DND-41 (cell line): Measurements from ENCODE around the gene DOK6.

Source experiments
- ATAC-seq: fragments of 200-7000 bp; cut with Tn5 transposase; 3 replicates; pipeline ENCODE4 v1.9.1; 2021; ENCODE audit warnings: low read depth; ENCODE audit not compliant: insufficient read depth
- DNase-seq: peaks from one replicate; pipeline ENCODE4 v3.0.0-alpha.2; 2020
- H2AFZ ChIP-seq: 2 replicates; pipeline ENCODE4 v1.6.0; 2012; ENCODE audit warnings: low read depth, low read length
- H3K27ac ChIP-seq: 2 replicates; pipeline ENCODE4 v1.5.1; 2012; ENCODE audit warnings: low read length, inconsistent platforms
- H3K27me3 ChIP-seq: fragments of 200-600 bp; sonication (generic); 2 replicates; pipeline ENCODE4 v1.6.0; 2012; ENCODE audit warnings: low read length, mild to moderate bottlenecking, inconsistent platforms; ENCODE audit not compliant: insufficient read depth, poor library complexity
- H3K36me3 ChIP-seq: 2 replicates; pipeline ENCODE4 v1.5.1; 2012; ENCODE audit warnings: low read length, inconsistent platforms; ENCODE audit not compliant: insufficient read depth
- H3K4me1 ChIP-seq: 2 replicates; pipeline ENCODE4 v1.5.1; 2012; ENCODE audit warnings: mild to moderate bottlenecking, low read length; ENCODE audit not compliant: insufficient read depth
- H3K4me2 ChIP-seq: 2 replicates; pipeline ENCODE4 v1.6.0; 2012; ENCODE audit warnings: mild to moderate bottlenecking, moderate library complexity, low read length, inconsistent platforms; ENCODE audit not compliant: insufficient read depth
- H3K4me3 ChIP-seq, 2 experiments: fragments of 200-600 bp in 1 of 2; shearing (Covaris generic) in 1 of 2; 2 replicates each; pipeline ENCODE4 v1.5.1; 2012 to 2016; ENCODE audit warnings: inconsistent platforms in 2 of 2, low read length in 2 of 2, mild to moderate bottlenecking in 2 of 2, low read depth in 1 of 2, moderate library complexity in 1 of 2
- H3K79me2 ChIP-seq: 2 replicates; pipeline ENCODE4 v1.6.0; 2012; ENCODE audit warnings: low read length, inconsistent platforms; ENCODE audit not compliant: insufficient read depth
- H3K9ac ChIP-seq: 2 replicates; pipeline ENCODE4 v1.6.0; 2012; ENCODE audit warnings: low read depth, mild to moderate bottlenecking, inconsistent platforms, low read length, moderate library complexity
- H3K9me3 ChIP-seq: 2 replicates; pipeline ENCODE4 v1.5.1; 2012; ENCODE audit warnings: low read length, moderate library complexity, mild to moderate bottlenecking, inconsistent platforms; ENCODE audit not compliant: insufficient read depth, severe bottlenecking
- H4K20me1 ChIP-seq: 2 replicates; pipeline ENCODE4 v1.6.0; 2012; ENCODE audit warnings: low read length; ENCODE audit not compliant: insufficient read depth
- EZH2 ChIP-seq: IDR thresholded peaks from 3 replicates; pipeline ENCODE4 v1.6.1; 2012; ENCODE audit warnings: borderline replicate concordance, low read depth, mild to moderate bottlenecking, moderate library complexity, low read length, inconsistent platforms; ENCODE audit not compliant: severe bottlenecking
- TF ChIP-seq, protein P1 (sequence below): IDR thresholded peaks from 2 replicates; pipeline ENCODE4 v1.5.1; 2012; ENCODE audit warnings: borderline replicate concordance, low read length, moderate library complexity, mild to moderate bottlenecking; ENCODE audit not compliant: poor library complexity, severe bottlenecking; ENCODE audit errors: extremely low read depth

The DOK6 gene

GRCh38 chr18:69737851-69738250, 337.2 kb downstream of the DOK6 start:
- DNase-seq (no peak), ATAC-seq (no peak)
- Histone ChIP-seq H2AFZ (no peak overlapping the region), H3K79me2 (no peaks in the 10 kb centered on the region), H3K27me3 (no peaks in the 10 kb centered on the region), H4K20me1 (no peaks in the 10 kb centered on the region), H3K4me3 (no peak overlapping the region), H3K9me3 (no peaks in the 10 kb centered on the region), H3K36me3 (no peaks in the 10 kb centered on the region), H3K9ac (no peak overlapping the region), H3K4me1 (no peaks in the 10 kb centered on the region), H3K4me2 (no peak overlapping the region), H3K27ac (no peak overlapping the region)
- TF ChIP-seq EZH2, result no peak
- TF ChIP-seq, protein P1, sequence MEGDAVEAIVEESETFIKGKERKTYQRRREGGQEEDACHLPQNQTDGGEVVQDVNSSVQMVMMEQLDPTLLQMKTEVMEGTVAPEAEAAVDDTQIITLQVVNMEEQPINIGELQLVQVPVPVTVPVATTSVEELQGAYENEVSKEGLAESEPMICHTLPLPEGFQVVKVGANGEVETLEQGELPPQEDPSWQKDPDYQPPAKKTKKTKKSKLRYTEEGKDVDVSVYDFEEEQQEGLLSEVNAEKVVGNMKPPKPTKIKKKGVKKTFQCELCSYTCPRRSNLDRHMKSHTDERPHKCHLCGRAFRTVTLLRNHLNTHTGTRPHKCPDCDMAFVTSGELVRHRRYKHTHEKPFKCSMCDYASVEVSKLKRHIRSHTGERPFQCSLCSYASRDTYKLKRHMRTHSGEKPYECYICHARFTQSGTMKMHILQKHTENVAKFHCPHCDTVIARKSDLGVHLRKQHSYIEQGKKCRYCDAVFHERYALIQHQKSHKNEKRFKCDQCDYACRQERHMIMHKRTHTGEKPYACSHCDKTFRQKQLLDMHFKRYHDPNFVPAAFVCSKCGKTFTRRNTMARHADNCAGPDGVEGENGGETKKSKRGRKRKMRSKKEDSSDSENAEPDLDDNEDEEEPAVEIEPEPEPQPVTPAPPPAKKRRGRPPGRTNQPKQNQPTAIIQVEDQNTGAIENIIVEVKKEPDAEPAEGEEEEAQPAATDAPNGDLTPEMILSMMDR, result no peak

DNA sequence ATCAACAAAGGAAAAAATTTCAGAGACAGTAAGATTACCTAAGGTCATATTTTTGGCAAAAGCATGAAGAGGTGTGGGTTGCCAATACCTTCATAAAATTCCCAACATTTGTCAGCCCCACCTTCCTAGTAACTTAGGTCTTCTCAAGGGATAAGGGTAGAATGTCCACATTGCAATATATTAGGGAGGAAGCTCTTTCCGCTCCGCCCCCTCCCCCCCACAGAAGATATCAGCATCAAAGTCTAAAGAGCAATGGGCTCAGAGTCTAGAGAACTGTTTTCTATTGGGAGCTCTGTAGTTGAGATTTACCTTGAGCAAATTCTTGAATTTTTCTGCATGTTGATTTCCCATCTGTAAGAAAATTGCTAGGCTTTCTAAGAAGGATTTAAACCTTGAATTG, 346.7 kb downstream of the DOK6 start:
- H3K9me3 ChIP-seq, result no peaks in the 10 kb centered on the region
- no peak for ATAC-seq
- TF ChIP-seq, protein P1, result no peak
- TF ChIP-seq EZH2, result no peak

GRCh38 chr18:69752737-69753380, 352.2 kb downstream of the DOK6 start:
- H3K4me2 ChIP-seq, result no peak overlapping the region
- DNase-seq (no peak), ATAC-seq (no peak)
- no peak overlapping the region for H3K27ac ChIP-seq
- no peak overlapping the region for H3K9ac ChIP-seq
- H3K4me3 ChIP-seq, result no peak overlapping the region
- no peaks in the 10 kb centered on the region for H4K20me1 ChIP-seq
- H3K4me1 ChIP-seq, result no peaks in the 10 kb centered on the region
- no peak for TF ChIP-seq EZH2
- TF ChIP-seq, protein P1, result no peak
- no peaks in the 10 kb centered on the region for H3K79me2 ChIP-seq
- no peaks in the 10 kb centered on the region for H3K36me3 ChIP-seq
- H3K27me3 ChIP-seq, result no peaks in the 10 kb centered on the region
- H2AFZ ChIP-seq, result no peak overlapping the region
- H3K9me3 ChIP-seq, result no peaks in the 10 kb centered on the region

More for the DNA sequence above, 346.7 kb downstream of the DOK6 start:
- Histone ChIP-seq H3K27me3 (no peaks in the 10 kb centered on the region), H3K27ac (no peak overlapping the region), H4K20me1 (no peaks in the 10 kb centered on the region), H3K4me1 (no peaks in the 10 kb centered on the region), H3K36me3 (no peaks in the 10 kb centered on the region), H3K4me3 (no peak overlapping the region), H3K4me2 (no peak overlapping the region), H3K9ac (no peak overlapping the region), H3K79me2 (no peaks in the 10 kb centered on the region), H2AFZ (no peak overlapping the region)
- no peak for DNase-seq

GRCh38 chr18:69754108-69754507, 353.4 kb downstream of the DOK6 start:
- H4K20me1 ChIP-seq, result no peaks in the 10 kb centered on the region
- H3K27ac ChIP-seq, result no peak overlapping the region
- H3K9me3 ChIP-seq, result no peaks in the 10 kb centered on the region
- TF ChIP-seq, protein P1, result no peak
- no peak for TF ChIP-seq EZH2
- H3K79me2 ChIP-seq, result no peaks in the 10 kb centered on the region
- H3K9ac ChIP-seq, result no peak overlapping the region
- H3K4me1 ChIP-seq, result no peaks in the 10 kb centered on the region
- no peak overlapping the region for H2AFZ ChIP-seq
- H3K4me2 ChIP-seq, result no peak overlapping the region
- H3K4me3 ChIP-seq, result no peak overlapping the region
- no peak for DNase-seq
- H3K36me3 ChIP-seq, result no peaks in the 10 kb centered on the region
- ATAC-seq, result no peak
- H3K27me3 ChIP-seq, result no peaks in the 10 kb centered on the region
